ENCODE data around the gene SCAMP1.

The SCAMP1 gene

GRCh38 chr5:78492224-78492623 lies 131.8 kb downstream of the SCAMP1 start:
- DNase-seq, result peak in 3 of 56 donors; percentile 3 to 32 (median 23)

GRCh38 chr5:78492650-78493049 lies 132.2 kb downstream of the SCAMP1 start:
- DNase-seq, result no peak

GRCh38 chr5:78495800-78496199 lies 135.4 kb downstream of the SCAMP1 start:
- no peak for DNase-seq

- DNase-seq, result no peak
These were observed 136.0 kb downstream of the SCAMP1 start for GRCh38 chr5:78496373-78496772.

- DNase-seq, result peak in 1 of 56 donors; percentile 19
These were observed 137.4 kb downstream of the SCAMP1 start for GRCh38 chr5:78497573-78498533.

- DNase-seq, result no peak
These were observed 139.1 kb downstream of the SCAMP1 start for GRCh38 chr5:78499485-78499884.

GRCh38 chr5:78500028-78500427 lies 139.6 kb downstream of the SCAMP1 start:
- no peak for DNase-seq

GRCh38 chr5:78500871-78501270 lies 140.5 kb downstream of the SCAMP1 start:
- DNase-seq, result no peak

- DNase-seq, result no peak
These were observed 141.3 kb downstream of the SCAMP1 start for GRCh38 chr5:78501411-78502352.

GRCh38 chr5:78503958-78504653 lies 143.7 kb downstream of the SCAMP1 start:
- no peak for DNase-seq

GRCh38 chr5:78504704-78505677 lies 144.6 kb downstream of the SCAMP1 start:
- DNase-seq, result peak in 54 of 56 donors; percentile 17 to 94 (median 70)

GRCh38 chr5:78505860-78506259 lies 145.4 kb downstream of the SCAMP1 start:
- no peak for DNase-seq

GRCh38 chr5:78506261-78507024 lies 146.0 kb downstream of the SCAMP1 start:
- DNase-seq, result peak in 26 of 56 donors; percentile 7 to 61 (median 31)

GRCh38 chr5:78507531-78507930 lies 147.1 kb downstream of the SCAMP1 start:
- DNase-seq, result no peak

- DNase-seq, result peak in 3 of 56 donors; percentile 12 to 22 (median 15)
These were observed 147.9 kb downstream of the SCAMP1 start for GRCh38 chr5:78508186-78508765.

- DNase-seq, result peak in 39 of 56 donors; percentile 6 to 83 (median 50)
These were observed 148.9 kb downstream of the SCAMP1 start for GRCh38 chr5:78509145-78509865.

GRCh38 chr5:78509884-78510769 lies 149.7 kb downstream of the SCAMP1 start:
- DNase-seq, result peak in 48 of 56 donors; percentile 18 to 77 (median 48)
